ENCODE results near the gene TMEM139. TPM values are rescaled to one million over a fixed set of nuclear protein-coding genes. Genes with fewer than 3 reads are reported as not detected.
A peak's percentile ranks its signal among the peaks of the same experiment; 100 is the strongest.

TMEM139 gene
- total and polyA plus RNA-seq, 2 donors: 0.19 to 0.64 TPM

GRCh38 chr7:143243111-143243510 lies 41.6 kb upstream of the TMEM139 start:
- Histone ChIP-seq H3K4me1 (ENCODE audit: control insufficient read depth in 2 of 2, insufficient read depth in 2 of 2, low read length in 2 of 2) (no peaks in the 10 kb centered on the region), H3K27ac (ENCODE audit: low read depth in 1 of 2, low read length in 1 of 2) (no peak overlapping the region), H3K4me3 (ENCODE audit: low read length in 2 of 2) (no peak overlapping the region), H3K27me3 (ENCODE audit: control insufficient read depth in 2 of 2, insufficient read depth in 1 of 2, low read length in 1 of 2) (no peaks in the 10 kb centered on the region), H3K36me3 (ENCODE audit: control insufficient read depth in 2 of 2, insufficient read depth in 2 of 2, low read length in 1 of 2) (no peaks in the 10 kb centered on the region), H3K9me3 (ENCODE audit: control insufficient read depth in 2 of 2, insufficient read depth in 1 of 2, low read length in 1 of 2) (no peaks in the 10 kb centered on the region)
- DNase-seq (ENCODE audit: low read depth in 6 of 9, low spot score in 9 of 9): no peak
- WGBS: 93% methylated on average over 7 of the region's 7 CpGs

DNA sequence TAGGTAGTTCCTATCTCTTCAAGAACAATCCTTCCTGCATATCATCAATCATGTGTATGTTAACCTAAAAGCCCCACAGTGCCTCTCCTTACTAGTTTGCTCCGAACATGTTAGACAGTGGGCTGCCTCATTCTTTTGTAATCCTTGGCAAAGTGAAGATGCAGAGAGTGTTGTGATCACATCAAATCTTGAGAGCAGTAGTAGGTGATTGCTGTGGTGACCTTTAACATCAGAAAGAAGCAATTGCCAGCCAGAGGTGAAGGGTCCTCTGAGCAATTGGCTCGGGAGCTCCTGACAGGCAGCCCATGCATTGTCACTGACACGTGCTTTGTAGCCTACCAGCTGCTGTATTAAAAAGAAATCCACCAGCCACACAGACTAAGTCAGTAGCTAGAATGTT lies 41.1 kb upstream of the TMEM139 start:
- Histone ChIP-seq H3K27me3 (ENCODE audit: control insufficient read depth in 2 of 2, insufficient read depth in 1 of 2, low read length in 1 of 2) (no peaks in the 10 kb centered on the region), H3K27ac (ENCODE audit: low read depth in 1 of 2, low read length in 1 of 2) (no peak overlapping the region), H3K4me1 (ENCODE audit: control insufficient read depth in 2 of 2, insufficient read depth in 2 of 2, low read length in 2 of 2) (no peaks in the 10 kb centered on the region), H3K9me3 (ENCODE audit: control insufficient read depth in 2 of 2, insufficient read depth in 1 of 2, low read length in 1 of 2) (no peaks in the 10 kb centered on the region), H3K4me3 (ENCODE audit: low read length in 2 of 2) (no peak overlapping the region), H3K36me3 (ENCODE audit: control insufficient read depth in 2 of 2, insufficient read depth in 2 of 2, low read length in 1 of 2) (no peaks in the 10 kb centered on the region)
- WGBS: 95% methylated on average over 3 of the region's 3 CpGs
- no peak for DNase-seq (ENCODE audit: low read depth in 6 of 9, low spot score in 9 of 9)

- no peaks in the 10 kb centered on the region for H3K27me3 ChIP-seq (ENCODE audit: control insufficient read depth in 2 of 2, insufficient read depth in 1 of 2, low read length in 1 of 2)
- peaks cover 0 to 6% of the 10 kb centered on the region in 2 donors for H3K9me3 ChIP-seq (ENCODE audit: control insufficient read depth in 2 of 2, insufficient read depth in 1 of 2, low read length in 1 of 2)
- no peak for DNase-seq (ENCODE audit: low read depth in 6 of 9, low spot score in 9 of 9)
- H3K27ac ChIP-seq (ENCODE audit: low read depth in 1 of 2, low read length in 1 of 2): no peak overlapping the region
- 69% methylated on average over 1 of the region's 1 CpG for WGBS
- no peaks in the 10 kb centered on the region for H3K36me3 ChIP-seq (ENCODE audit: control insufficient read depth in 2 of 2, insufficient read depth in 2 of 2, low read length in 1 of 2)
- H3K4me1 ChIP-seq (ENCODE audit: control insufficient read depth in 2 of 2, insufficient read depth in 2 of 2, low read length in 2 of 2): no peaks in the 10 kb centered on the region
- no peak overlapping the region for H3K4me3 ChIP-seq (ENCODE audit: low read length in 2 of 2)
Measured at GRCh38 chr7:143244321-143244720, 40.4 kb upstream of the TMEM139 start.

DNA sequence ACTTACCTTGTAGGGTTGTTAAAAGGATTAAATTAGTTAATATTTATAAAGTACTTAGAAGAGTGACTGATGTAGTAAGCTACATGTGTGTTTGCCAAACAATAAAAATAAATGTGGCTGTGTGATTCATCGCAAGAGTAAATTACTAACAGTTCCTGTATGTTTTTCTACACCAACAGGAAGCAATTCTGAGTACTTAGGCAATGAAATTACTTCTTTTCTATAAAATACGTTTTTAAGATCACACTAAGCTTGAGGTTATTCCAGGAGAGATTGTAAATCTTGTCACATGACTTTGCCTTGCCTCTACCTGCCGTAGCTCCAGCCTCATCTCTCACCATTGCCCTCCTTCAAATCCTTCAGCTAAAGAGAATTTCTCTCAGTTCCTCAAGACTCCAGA lies 39.6 kb upstream of the TMEM139 start:
- no peaks in the 10 kb centered on the region for H3K27me3 ChIP-seq (ENCODE audit: control insufficient read depth in 2 of 2, insufficient read depth in 1 of 2, low read length in 1 of 2)
- WGBS: 55% methylated on average over 3 of the region's 3 CpGs
- peaks cover 1 to 4% of the 10 kb centered on the region in 2 donors for H3K4me1 ChIP-seq (ENCODE audit: control insufficient read depth in 2 of 2, insufficient read depth in 2 of 2, low read length in 2 of 2)
- H3K27ac ChIP-seq (ENCODE audit: low read depth in 1 of 2, low read length in 1 of 2): no peak overlapping the region
- no peak overlapping the region for H3K4me3 ChIP-seq (ENCODE audit: low read length in 2 of 2)
- no peak for DNase-seq (ENCODE audit: low read depth in 6 of 9, low spot score in 9 of 9)
- H3K36me3 ChIP-seq (ENCODE audit: control insufficient read depth in 2 of 2, insufficient read depth in 2 of 2, low read length in 1 of 2): no peaks in the 10 kb centered on the region
- H3K9me3 ChIP-seq (ENCODE audit: control insufficient read depth in 2 of 2, insufficient read depth in 1 of 2, low read length in 1 of 2): peaks cover 0 to 9% of the 10 kb centered on the region in 2 donors

- no peak overlapping the region for H3K27ac ChIP-seq (ENCODE audit: low read depth in 1 of 2, low read length in 1 of 2)
- DNase-seq (ENCODE audit: low read depth in 6 of 9, low spot score in 9 of 9): no peak
- no peaks in the 10 kb centered on the region for H3K36me3 ChIP-seq (ENCODE audit: control insufficient read depth in 2 of 2, insufficient read depth in 2 of 2, low read length in 1 of 2)
- no peaks in the 10 kb centered on the region for H3K27me3 ChIP-seq (ENCODE audit: control insufficient read depth in 2 of 2, insufficient read depth in 1 of 2, low read length in 1 of 2)
- 96% methylated on average over 1 of the region's 1 CpG for WGBS
- H3K9me3 ChIP-seq (ENCODE audit: control insufficient read depth in 2 of 2, insufficient read depth in 1 of 2, low read length in 1 of 2): peaks cover 0 to 9% of the 10 kb centered on the region in 2 donors
- H3K4me3 ChIP-seq (ENCODE audit: low read length in 2 of 2): no peak overlapping the region
- H3K4me1 ChIP-seq (ENCODE audit: control insufficient read depth in 2 of 2, insufficient read depth in 2 of 2, low read length in 2 of 2): peaks cover 9 to 16% of the 10 kb centered on the region in 2 donors
Measured at GRCh38 chr7:143247372-143247771, 37.4 kb upstream of the TMEM139 start.

DNA sequence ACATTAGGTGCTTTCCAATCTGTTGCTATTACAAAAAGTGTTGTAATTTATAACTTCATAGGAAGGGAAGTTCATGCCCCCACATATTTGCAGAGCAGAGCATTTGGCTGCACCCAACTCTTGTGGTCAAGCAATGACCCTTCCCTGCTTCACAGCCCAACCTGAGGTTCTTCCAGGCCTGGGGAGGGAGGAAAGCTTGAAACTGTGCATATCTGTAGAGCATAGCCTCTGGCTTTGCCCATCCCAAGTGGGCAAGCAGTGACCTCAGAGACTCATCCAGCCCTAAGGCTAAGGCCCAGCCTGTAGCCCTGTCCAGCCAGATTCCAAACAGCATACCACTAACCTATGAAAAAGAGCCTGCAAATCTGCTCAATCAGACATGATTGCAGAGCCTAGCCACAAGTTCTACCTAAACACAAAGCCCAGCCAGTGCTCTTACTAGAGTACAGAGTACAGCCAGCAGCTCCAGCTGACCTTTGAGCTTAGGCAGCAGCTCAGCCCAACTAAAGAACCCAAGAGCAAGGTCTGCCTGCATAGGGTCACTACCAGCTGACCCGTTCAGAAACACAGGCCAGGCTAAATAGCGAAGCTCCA lies 35.9 kb upstream of the TMEM139 start:
- no peak overlapping the region for H3K4me3 ChIP-seq (ENCODE audit: low read length in 2 of 2)
- H3K27ac ChIP-seq (ENCODE audit: low read depth in 1 of 2, low read length in 1 of 2): no peak overlapping the region
- no peak for DNase-seq (ENCODE audit: low read depth in 6 of 9, low spot score in 9 of 9)
- no peaks in the 10 kb centered on the region for H3K36me3 ChIP-seq (ENCODE audit: control insufficient read depth in 2 of 2, insufficient read depth in 2 of 2, low read length in 1 of 2)
- H3K9me3 ChIP-seq (ENCODE audit: control insufficient read depth in 2 of 2, insufficient read depth in 1 of 2, low read length in 1 of 2): peaks cover 0 to 17% of the 10 kb centered on the region in 2 donors
- no peaks in the 10 kb centered on the region for H3K27me3 ChIP-seq (ENCODE audit: control insufficient read depth in 2 of 2, insufficient read depth in 1 of 2, low read length in 1 of 2)
- 96% methylated on average over 2 of the region's 2 CpGs for WGBS
- H3K4me1 ChIP-seq (ENCODE audit: control insufficient read depth in 2 of 2, insufficient read depth in 2 of 2, low read length in 2 of 2): peaks cover 9 to 16% of the 10 kb centered on the region in 2 donors

DNA sequence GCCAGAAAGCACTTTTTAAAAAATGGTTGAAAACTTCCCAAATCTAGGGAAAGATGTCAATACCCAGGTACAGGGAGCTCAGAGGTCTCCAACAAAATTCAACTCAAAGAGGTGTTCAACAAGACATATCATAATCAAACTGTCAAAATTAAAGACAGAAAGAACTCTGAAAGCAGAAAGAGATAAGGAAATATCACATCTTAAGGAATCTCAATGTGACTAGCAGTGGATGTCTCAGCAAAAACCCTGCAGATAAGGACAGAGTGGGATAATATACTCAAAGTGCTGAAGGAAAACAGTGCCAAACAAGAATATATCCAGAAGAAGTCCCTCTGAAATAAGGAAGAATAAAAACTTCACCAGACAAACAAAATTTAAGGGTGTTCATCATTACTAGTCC lies 34.6 kb upstream of the TMEM139 start:
- H3K9me3 ChIP-seq (ENCODE audit: control insufficient read depth in 2 of 2, insufficient read depth in 1 of 2, low read length in 1 of 2): peaks cover 0 to 17% of the 10 kb centered on the region in 2 donors
- DNase-seq (ENCODE audit: low read depth in 6 of 9, low spot score in 9 of 9): no peak
- peaks cover 9 to 16% of the 10 kb centered on the region in 2 donors for H3K4me1 ChIP-seq (ENCODE audit: control insufficient read depth in 2 of 2, insufficient read depth in 2 of 2, low read length in 2 of 2)
- H3K27me3 ChIP-seq (ENCODE audit: control insufficient read depth in 2 of 2, insufficient read depth in 1 of 2, low read length in 1 of 2): no peaks in the 10 kb centered on the region
- H3K4me3 ChIP-seq (ENCODE audit: low read length in 2 of 2): no peak overlapping the region
- no peak overlapping the region for H3K27ac ChIP-seq (ENCODE audit: low read depth in 1 of 2, low read length in 1 of 2)
- no peaks in the 10 kb centered on the region for H3K36me3 ChIP-seq (ENCODE audit: control insufficient read depth in 2 of 2, insufficient read depth in 2 of 2, low read length in 1 of 2)

GRCh38 chr7:143250822-143251221 lies 33.9 kb upstream of the TMEM139 start:
- peak in 8 of 9 donors; percentile 20 to 86 (median 48) for DNase-seq (ENCODE audit: low read depth in 6 of 9, low spot score in 9 of 9)
- Histone ChIP-seq H3K4me3 (ENCODE audit: low read length in 2 of 2) (no peak overlapping the region), H3K27me3 (ENCODE audit: control insufficient read depth in 2 of 2, insufficient read depth in 1 of 2, low read length in 1 of 2) (no peaks in the 10 kb centered on the region), H3K9me3 (ENCODE audit: control insufficient read depth in 2 of 2, insufficient read depth in 1 of 2, low read length in 1 of 2) (peaks cover 0 to 17% of the 10 kb centered on the region in 2 donors), H3K4me1 (ENCODE audit: control insufficient read depth in 2 of 2, insufficient read depth in 2 of 2, low read length in 2 of 2) (peaks cover 9 to 16% of the 10 kb centered on the region in 2 donors), H3K36me3 (ENCODE audit: control insufficient read depth in 2 of 2, insufficient read depth in 2 of 2, low read length in 1 of 2) (no peaks in the 10 kb centered on the region), H3K27ac (ENCODE audit: low read depth in 1 of 2, low read length in 1 of 2) (no peak overlapping the region)
- WGBS: 63% methylated on average over 1 of the region's 1 CpG

GRCh38 chr7:143252006-143252405 lies 32.8 kb upstream of the TMEM139 start:
- H3K4me1 ChIP-seq (ENCODE audit: control insufficient read depth in 2 of 2, insufficient read depth in 2 of 2, low read length in 2 of 2): peaks cover 9 to 16% of the 10 kb centered on the region in 2 donors
- peak in 5 of 9 donors; percentile 13 to 58 (median 29) for DNase-seq (ENCODE audit: low read depth in 6 of 9, low spot score in 9 of 9)
- WGBS: 50% methylated on average over 2 of the region's 2 CpGs
- H3K27me3 ChIP-seq (ENCODE audit: control insufficient read depth in 2 of 2, insufficient read depth in 1 of 2, low read length in 1 of 2): no peaks in the 10 kb centered on the region
- no peak overlapping the region for H3K27ac ChIP-seq (ENCODE audit: low read depth in 1 of 2, low read length in 1 of 2)
- H3K36me3 ChIP-seq (ENCODE audit: control insufficient read depth in 2 of 2, insufficient read depth in 2 of 2, low read length in 1 of 2): no peaks in the 10 kb centered on the region
- no peak overlapping the region for H3K4me3 ChIP-seq (ENCODE audit: low read length in 2 of 2)
- peaks cover 0 to 17% of the 10 kb centered on the region in 2 donors for H3K9me3 ChIP-seq (ENCODE audit: control insufficient read depth in 2 of 2, insufficient read depth in 1 of 2, low read length in 1 of 2)

Data from thymus (tissue), 11 donors.